A549 (cell line): ENCODE results near the gene ZRANB1. TPM values are rescaled to one million over a fixed set of nuclear protein-coding genes. Genes with fewer than 3 reads are reported as not detected.

Source experiments
- ATAC-seq, 2 experiments: fragments of 200-7000 bp in 1 of 2; fragments of >200 bp in 1 of 2; cut with Nextera tagmentation in 1 of 2; cut with Tn5 transposase in 1 of 2; 3 replicates each; pipeline versions ENCODE4 v1.8.0 to v1.9.1; 2018 to 2020; ENCODE audit warnings: mild to moderate bottlenecking in 1 of 2, moderate library complexity in 1 of 2
- CTCF ChIA-PET: fragments of 300-600 bp; sonication (Branson Sonifier 250); formaldehyde crosslinking; extraction: SDS; loops from one replicate; lab custom pipeline; 2021; ENCODE audit warnings: antibody characterized with exemption, inconsistent platforms; lab: Yijun Ruan, JAX
- POLR2A ChIA-PET: fragments of 350-600 bp; formaldehyde crosslinking; extraction: SDS; loops from one replicate; lab custom pipeline; 2021; ENCODE audit warnings: antibody characterized with exemption, inconsistent platforms; lab: Yijun Ruan, JAX
- DNase-seq, 2 experiments: peaks; one replicate each; pipeline versions ENCODE4 v3.0.0 to v3.0.0-alpha.2; 2011 to 2016; ENCODE audit warnings: low read depth in 1 of 2, low spot score in 1 of 2
- FAIRE-seq: peaks from 2 replicates; lab custom pipeline; 2011; peaks lifted over from hg19 to GRCh38; lab: Jason Lieb, UNC
- H3K27ac ChIP-seq, 2 experiments: fragments of >200 bp; sonication (Bioruptor Twin); formaldehyde crosslinking; 3 replicates each; pipeline ENCODE4 v1.5.1; 2016 to 2017
- H3K4me1 ChIP-seq: fragments of >200 bp; sonication (Bioruptor Twin); formaldehyde crosslinking; 3 replicates; pipeline ENCODE4 v1.6.1; 2016
- H3K4me2 ChIP-seq: fragments of >200 bp; sonication (Bioruptor Twin); formaldehyde crosslinking; 3 replicates; pipeline ENCODE4 v1.6.1; 2016
- H3K4me3 ChIP-seq: fragments of >200 bp; sonication (Bioruptor Twin); formaldehyde crosslinking; 3 replicates; pipeline ENCODE4 v1.5.1; 2016
- H3K9me3 ChIP-seq: fragments of >200 bp; sonication (Bioruptor Twin); formaldehyde crosslinking; 3 replicates; pipeline ENCODE4 v1.6.1; 2016
- CBX2 ChIP-seq: fragments of 200-600 bp; sonication (generic); IDR thresholded peaks from 2 replicates; pipeline ENCODE4 v1.6.1; 2016; ENCODE audit warnings: low read depth, mild to moderate bottlenecking, borderline replicate concordance
- CEBPB ChIP-seq, 2 experiments: fragments of >200 bp in 1 of 2; sonication (Bioruptor Twin) in 1 of 2; formaldehyde crosslinking in 1 of 2; IDR thresholded peaks; 2 replicates each; pipeline ENCODE4 v1.6.1; 2012 to 2016
- CHD2 ChIP-seq: fragments of 150-350 bp; IDR thresholded peaks from 2 replicates; pipeline ENCODE4 v1.6.1; 2014; ENCODE audit warnings: low read length; ENCODE audit not compliant: partially characterized antibody
- CHD4 ChIP-seq: fragments of 200-600 bp; sonication (generic); IDR thresholded peaks from 2 replicates; pipeline ENCODE4 v1.6.1; 2016; ENCODE audit warnings: antibody characterized with exemption, mild to moderate bottlenecking, borderline replicate concordance
- EP300 ChIP-seq, 2 experiments: fragments of >200 bp; sonication (Bioruptor Twin); formaldehyde crosslinking; IDR thresholded peaks; 2 replicates in 1 of 2; 3 replicates in 1 of 2; pipeline ENCODE4 v1.6.1; 2016 to 2017
- ESRRA ChIP-seq: fragments of 150-350 bp; IDR thresholded peaks from 2 replicates; pipeline ENCODE4 v1.6.1; 2014; ENCODE audit warnings: mild to moderate bottlenecking, low read length, borderline replicate concordance
- FOSL2 ChIP-seq, 2 experiments: fragments of 450-650 bp in 1 of 2; fragments of >200 bp in 1 of 2; sonication (Bioruptor Twin) in 1 of 2; formaldehyde crosslinking; IDR thresholded peaks; 2 replicates each; pipeline versions ENCODE4 v1.5.0 to v1.6.1; 2016 to 2020; ENCODE audit warnings: mild to moderate bottlenecking in 1 of 2, moderate library complexity in 1 of 2
- FOXS1 ChIP-seq: fragments of 250-450 bp; sonication (Bioruptor Pico); IDR thresholded peaks from 2 replicates; pipeline ENCODE4 v1.5.0; 2020; ENCODE audit warnings: mild to moderate bottlenecking, moderate library complexity
- HEYL ChIP-seq: fragments of 250-450 bp; sonication (Bioruptor Pico); IDR thresholded peaks from 2 replicates; pipeline ENCODE4 v1.8.0; 2021; ENCODE audit warnings: mild to moderate bottlenecking, moderate library complexity
- KDM5A ChIP-seq: fragments of 200-600 bp; sonication (generic); IDR thresholded peaks from 2 replicates; pipeline ENCODE4 v1.6.1; 2016; ENCODE audit warnings: antibody characterized with exemption, mild to moderate bottlenecking
- NFE2L2 ChIP-seq: fragments of 150-350 bp; conservative IDR thresholded peaks from 2 replicates; pipeline ENCODE4 v1.6.1; 2014; ENCODE audit warnings: low read length
- NPAS2 ChIP-seq: fragments of 250-450 bp; sonication (Bioruptor Pico); IDR thresholded peaks from 2 replicates; pipeline ENCODE4 v1.8.0; 2022; ENCODE audit warnings: mild to moderate bottlenecking, moderate library complexity, borderline replicate concordance
- POLR2AphosphoS2 ChIP-seq: conservative IDR thresholded peaks from 2 replicates; pipeline ENCODE4 v1.6.1; 2012; ENCODE audit warnings: low read length, improper control_type of control experiment, inconsistent platforms
- RAD21 ChIP-seq, 2 experiments: fragments of >200 bp in 1 of 2; sonication (Bioruptor Twin) in 1 of 2; formaldehyde crosslinking in 1 of 2; IDR thresholded peaks in 1 of 2; conservative IDR thresholded peaks in 1 of 2; 2 replicates in 1 of 2; 3 replicates in 1 of 2; pipeline ENCODE4 v1.6.1; 2012 to 2018; ENCODE audit warnings: inconsistent platforms in 1 of 2
- RFX5 ChIP-seq: fragments of 450-650 bp; IDR thresholded peaks from 2 replicates; pipeline ENCODE4 v1.7.1; 2014; ENCODE audit warnings: antibody characterized with exemption, mild to moderate bottlenecking, moderate library complexity
- WGBS: methylation state at CpG from one replicate; pipeline ENCODE4 v1.1.6; 2017; ENCODE audit errors: missing lambda C conversion rate; 5-methylcytosine and 5-hydroxymethylcytosine counted together
- polyA plus RNA-seq, 4 experiments: library from polyadenylated mRNA; depleted of rRNA in 3 of 4; stranded (reverse); fragments of >200 nt; fragmentation: RNase III in 1 of 4; extraction: RNeasy Plus Mini Kit Qiagen cat#74134 plus additional on column Dnase treatment in 1 of 4; gene quantifications; 2 replicates in 3 of 4; 3 replicates in 1 of 4; pipeline ENCODE4 v1.2.3, GENCODE V29; 2011 to 2017
- TF ChIP-seq, protein P1 (sequence below): fragments of 200-600 bp; sonication (generic); IDR thresholded peaks from 2 replicates; pipeline ENCODE4 v1.6.1; 2016; ENCODE audit warnings: antibody characterized with exemption, mild to moderate bottlenecking, moderate library complexity
- TF ChIP-seq, protein P2 (sequence below): fragments of 150-350 bp; IDR thresholded peaks from 2 replicates; pipeline ENCODE4 v1.6.1; 2014; ENCODE audit warnings: low read depth, mild to moderate bottlenecking, low read length

The ZRANB1 gene
- polyA plus RNA-seq, 2 of the 4 experiments (the other 2 are of a cell fraction) = 8.0 to 19.5 TPM

DNA sequence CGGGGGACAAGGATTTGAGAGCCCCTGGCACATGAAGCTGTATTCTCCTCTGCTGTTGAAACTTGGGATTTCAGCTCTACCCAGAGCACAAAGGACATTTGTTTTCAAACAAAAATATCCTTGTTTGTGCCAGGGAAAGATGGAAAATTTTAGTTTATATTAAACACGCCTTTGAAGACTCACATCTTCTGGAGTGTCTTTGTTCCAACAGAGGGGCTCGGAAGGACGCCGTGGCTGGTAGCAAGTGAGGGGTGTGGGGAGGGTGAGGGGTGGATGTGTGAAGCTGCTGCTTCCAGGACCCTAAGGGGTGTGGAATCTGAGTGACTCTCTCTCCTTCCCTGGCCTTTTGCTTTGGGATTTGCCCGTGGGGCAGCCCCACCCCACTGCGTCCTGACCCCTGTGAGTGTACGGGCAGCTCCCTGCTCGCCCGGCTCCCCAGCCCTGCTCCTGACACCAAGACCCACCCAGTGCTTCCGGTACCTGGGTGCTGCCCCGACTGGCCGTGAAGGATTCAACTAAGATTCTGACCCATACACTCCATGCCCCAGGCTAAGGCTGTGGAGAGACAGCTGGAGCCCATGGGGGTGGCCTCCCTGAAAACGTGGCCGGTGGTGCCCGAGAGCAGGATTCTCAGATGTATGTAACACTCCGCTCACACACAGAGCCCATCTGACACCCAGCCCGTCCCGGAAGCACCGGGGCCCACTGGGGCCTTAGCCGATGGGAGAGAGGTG is 59.6 kb downstream of the ZRANB1 start:
- H3K4me3 ChIP-seq = no peak overlapping the region
- H3K9me3 ChIP-seq = no peaks in the 10 kb centered on the region
- no peaks in the 10 kb centered on the region for H3K4me1 ChIP-seq
- CTCF ChIA-PET = interaction anchor here (1.1 to 3.1 kb wide), 3 partner anchors 9 to 60 kb away, joined by 4 to 11 read pairs (median 9); no protein-coding TSS in a partner anchor
- 92% methylated on average over 18 of the region's 21 CpGs for WGBS
- H3K4me2 ChIP-seq = no peak overlapping the region
- FAIRE-seq (no peak), DNase-seq (no peak), ATAC-seq (no peak)
- H3K27ac ChIP-seq = no peak overlapping the region
- POLR2A ChIA-PET = no interaction called here
- TF ChIP-seq NFE2L2 = no peak
- TF ChIP-seq FOSL2 (IDR thresholded peaks at IDR 0.05) = no peak
- TF ChIP-seq FOSL2 (CRISPR knock-in tag; IDR thresholded peaks at IDR 0.05) = no peak
- no peak for TF ChIP-seq CBX2
- TF ChIP-seq, protein P1, sequence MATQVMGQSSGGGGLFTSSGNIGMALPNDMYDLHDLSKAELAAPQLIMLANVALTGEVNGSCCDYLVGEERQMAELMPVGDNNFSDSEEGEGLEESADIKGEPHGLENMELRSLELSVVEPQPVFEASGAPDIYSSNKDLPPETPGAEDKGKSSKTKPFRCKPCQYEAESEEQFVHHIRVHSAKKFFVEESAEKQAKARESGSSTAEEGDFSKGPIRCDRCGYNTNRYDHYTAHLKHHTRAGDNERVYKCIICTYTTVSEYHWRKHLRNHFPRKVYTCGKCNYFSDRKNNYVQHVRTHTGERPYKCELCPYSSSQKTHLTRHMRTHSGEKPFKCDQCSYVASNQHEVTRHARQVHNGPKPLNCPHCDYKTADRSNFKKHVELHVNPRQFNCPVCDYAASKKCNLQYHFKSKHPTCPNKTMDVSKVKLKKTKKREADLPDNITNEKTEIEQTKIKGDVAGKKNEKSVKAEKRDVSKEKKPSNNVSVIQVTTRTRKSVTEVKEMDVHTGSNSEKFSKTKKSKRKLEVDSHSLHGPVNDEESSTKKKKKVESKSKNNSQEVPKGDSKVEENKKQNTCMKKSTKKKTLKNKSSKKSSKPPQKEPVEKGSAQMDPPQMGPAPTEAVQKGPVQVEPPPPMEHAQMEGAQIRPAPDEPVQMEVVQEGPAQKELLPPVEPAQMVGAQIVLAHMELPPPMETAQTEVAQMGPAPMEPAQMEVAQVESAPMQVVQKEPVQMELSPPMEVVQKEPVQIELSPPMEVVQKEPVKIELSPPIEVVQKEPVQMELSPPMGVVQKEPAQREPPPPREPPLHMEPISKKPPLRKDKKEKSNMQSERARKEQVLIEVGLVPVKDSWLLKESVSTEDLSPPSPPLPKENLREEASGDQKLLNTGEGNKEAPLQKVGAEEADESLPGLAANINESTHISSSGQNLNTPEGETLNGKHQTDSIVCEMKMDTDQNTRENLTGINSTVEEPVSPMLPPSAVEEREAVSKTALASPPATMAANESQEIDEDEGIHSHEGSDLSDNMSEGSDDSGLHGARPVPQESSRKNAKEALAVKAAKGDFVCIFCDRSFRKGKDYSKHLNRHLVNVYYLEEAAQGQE = no peak
- no peak for TF ChIP-seq POLR2AphosphoS2
- TF ChIP-seq ESRRA = no peak
- no peak for TF ChIP-seq CEBPB (IDR thresholded peaks at IDR 0.05)
- no peak for TF ChIP-seq RFX5
- TF ChIP-seq CHD4 = no peak
- TF ChIP-seq HEYL (CRISPR knock-in tag) = no peak
- TF ChIP-seq CHD2 = no peak
- TF ChIP-seq FOXS1 (CRISPR knock-in tag) = no peak
- TF ChIP-seq, protein P2, sequence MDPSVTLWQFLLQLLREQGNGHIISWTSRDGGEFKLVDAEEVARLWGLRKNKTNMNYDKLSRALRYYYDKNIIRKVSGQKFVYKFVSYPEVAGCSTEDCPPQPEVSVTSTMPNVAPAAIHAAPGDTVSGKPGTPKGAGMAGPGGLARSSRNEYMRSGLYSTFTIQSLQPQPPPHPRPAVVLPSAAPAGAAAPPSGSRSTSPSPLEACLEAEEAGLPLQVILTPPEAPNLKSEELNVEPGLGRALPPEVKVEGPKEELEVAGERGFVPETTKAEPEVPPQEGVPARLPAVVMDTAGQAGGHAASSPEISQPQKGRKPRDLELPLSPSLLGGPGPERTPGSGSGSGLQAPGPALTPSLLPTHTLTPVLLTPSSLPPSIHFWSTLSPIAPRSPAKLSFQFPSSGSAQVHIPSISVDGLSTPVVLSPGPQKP = no peak
- TF ChIP-seq EP300 (IDR thresholded peaks at IDR 0.05) = no peak
- TF ChIP-seq, all 56 proteins: peak for 0

DNA sequence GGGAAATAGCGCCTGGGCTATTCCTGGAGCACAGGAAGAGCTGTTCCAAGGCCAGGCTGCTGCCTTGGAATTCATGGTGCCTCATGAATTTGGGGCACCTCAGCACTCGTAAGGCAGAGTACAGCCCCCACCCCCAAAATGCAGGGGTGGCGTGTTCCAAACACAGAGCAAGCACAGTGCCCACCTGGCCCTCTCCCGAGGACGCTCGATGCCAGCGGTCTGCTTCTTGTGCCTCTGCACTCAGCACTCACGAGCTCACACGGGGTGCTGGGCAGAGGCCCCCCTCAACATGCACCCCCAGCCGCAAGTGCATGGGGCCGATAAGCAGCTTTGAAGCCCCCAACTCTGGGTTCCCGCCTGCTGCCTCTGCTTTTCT is 60.1 kb downstream of the ZRANB1 start:
- DNase-seq (no peak), ATAC-seq (no peak), FAIRE-seq (no peak)
- Histone ChIP-seq H3K4me2 (no peak overlapping the region), H3K4me1 (no peaks in the 10 kb centered on the region), H3K4me3 (no peak overlapping the region), H3K9me3 (no peaks in the 10 kb centered on the region), H3K27ac (no peak overlapping the region)
- CTCF ChIA-PET = interaction anchor here (1.1 to 3.1 kb wide), 3 partner anchors 9 to 60 kb away, joined by 4 to 9 read pairs (median 7); no protein-coding TSS in a partner anchor
- POLR2A ChIA-PET = no interaction called here
- 83% methylated on average over 9 of the region's 12 CpGs for WGBS
- TF ChIP-seq NPAS2 (CRISPR knock-in tag) = no peak
- TF ChIP-seq KDM5A = no peak
- TF ChIP-seq RAD21 (conservative IDR thresholded peaks at IDR 0.05 in 1 of 2, IDR thresholded peaks at IDR 0.05 in 1 of 2) = no peak
- TF ChIP-seq FOXS1 (CRISPR knock-in tag) = no peak
